ENCODE results near the gene SMIM17. TPM values are rescaled to one million over a fixed set of nuclear protein-coding genes. Genes with fewer than 3 reads are reported as not detected.
A peak's percentile ranks its signal among the peaks of the same experiment; 100 is the strongest.

The SMIM17 gene
- total RNA-seq, 1 donor from 2014 or later: 0.72 TPM

GRCh38 chr19:56597696-56598095 is 45.3 kb upstream of the SMIM17 start:
- H3K9me3 Mint-ChIP-seq (ENCODE audit: low read depth): peaks cover 32% of the 10 kb centered on the region
- H3K4me1 Mint-ChIP-seq (ENCODE audit: low read depth): peaks cover 8% of the 10 kb centered on the region
- DNase-seq (ENCODE audit: low spot score, unreplicated experiment): no peak
- H3K4me3 Mint-ChIP-seq (ENCODE audit: low read depth): no peak overlapping the region
- TF ChIP-seq CTCF (IDR thresholded peaks at IDR 0.05; ENCODE audit: unreplicated experiment): no peak
- peak overlapping the region; percentile 7 for H3K27ac Mint-ChIP-seq
- H3K36me3 Mint-ChIP-seq (ENCODE audit: insufficient read depth): peaks cover 54% of the 10 kb centered on the region
- no peaks in the 10 kb centered on the region for H3K27me3 Mint-ChIP-seq

GRCh38 chr19:56601375-56601774 is 41.6 kb upstream of the SMIM17 start:
- peaks cover 55% of the 10 kb centered on the region for H3K9me3 Mint-ChIP-seq (ENCODE audit: low read depth)
- no peak for TF ChIP-seq CTCF (IDR thresholded peaks at IDR 0.05; ENCODE audit: unreplicated experiment)
- no peaks in the 10 kb centered on the region for H3K27me3 Mint-ChIP-seq
- H3K4me3 Mint-ChIP-seq (ENCODE audit: low read depth): no peak overlapping the region
- DNase-seq (ENCODE audit: low spot score, unreplicated experiment): no peak
- H3K36me3 Mint-ChIP-seq (ENCODE audit: insufficient read depth): peaks cover 84% of the 10 kb centered on the region
- no peaks in the 10 kb centered on the region for H3K4me1 Mint-ChIP-seq (ENCODE audit: low read depth)
- H3K27ac Mint-ChIP-seq: peak overlapping the region; percentile 71

- no peak for DNase-seq (ENCODE audit: low spot score, unreplicated experiment)
- Mint-ChIP-seq H3K36me3 (ENCODE audit: insufficient read depth) (peaks cover 85% of the 10 kb centered on the region), H3K27me3 (no peaks in the 10 kb centered on the region), H3K27ac (no peak overlapping the region), H3K9me3 (ENCODE audit: low read depth) (peaks cover 57% of the 10 kb centered on the region), H3K4me1 (ENCODE audit: low read depth) (no peaks in the 10 kb centered on the region), H3K4me3 (ENCODE audit: low read depth) (no peak overlapping the region)
- no peak for TF ChIP-seq CTCF (IDR thresholded peaks at IDR 0.05; ENCODE audit: unreplicated experiment)
These were observed 39.1 kb upstream of the SMIM17 start for GRCh38 chr19:56603829-56604228.

GRCh38 chr19:56608274-56608964 is 34.5 kb upstream of the SMIM17 start:
- H3K36me3 Mint-ChIP-seq (ENCODE audit: insufficient read depth): peaks cover 83% of the 10 kb centered on the region
- peaks cover 59% of the 10 kb centered on the region for H3K9me3 Mint-ChIP-seq (ENCODE audit: low read depth)
- no peak for TF ChIP-seq CTCF (IDR thresholded peaks at IDR 0.05; ENCODE audit: unreplicated experiment)
- no peaks in the 10 kb centered on the region for H3K4me1 Mint-ChIP-seq (ENCODE audit: low read depth)
- no peak for DNase-seq (ENCODE audit: low spot score, unreplicated experiment)
- no peak overlapping the region for H3K27ac Mint-ChIP-seq
- no peak overlapping the region for H3K4me3 Mint-ChIP-seq (ENCODE audit: low read depth)
- no peaks in the 10 kb centered on the region for H3K27me3 Mint-ChIP-seq

- DNase-seq (ENCODE audit: low spot score, unreplicated experiment): no peak
- H3K27ac Mint-ChIP-seq: no peak overlapping the region
- H3K4me3 Mint-ChIP-seq (ENCODE audit: low read depth): no peak overlapping the region
- H3K9me3 Mint-ChIP-seq (ENCODE audit: low read depth): peaks cover 71% of the 10 kb centered on the region
- no peaks in the 10 kb centered on the region for H3K27me3 Mint-ChIP-seq
- H3K36me3 Mint-ChIP-seq (ENCODE audit: insufficient read depth): peaks cover 88% of the 10 kb centered on the region
- no peak for TF ChIP-seq CTCF (IDR thresholded peaks at IDR 0.05; ENCODE audit: unreplicated experiment)
- H3K4me1 Mint-ChIP-seq (ENCODE audit: low read depth): no peaks in the 10 kb centered on the region
These were observed 31.7 kb upstream of the SMIM17 start for GRCh38 chr19:56611288-56611687.
